NB4 (cell line): Measurements from ENCODE around the gene C20orf144.

Source experiments
- DNase-seq: peaks from one replicate; pipeline ENCODE4 v3.0.0; 2010; ENCODE audit warnings: low read depth
- H3K4me3 ChIP-seq: one replicate; pipeline ENCODE4 v1.5.1; 2011; ENCODE audit warnings: mild to moderate bottlenecking, low read depth, low read length, moderate library complexity
- MYC ChIP-seq: IDR thresholded peaks from 2 replicates; pipeline ENCODE4 v1.6.1; 2011; ENCODE audit warnings: low read depth, low read length
- POLR2A ChIP-seq: IDR thresholded peaks from 2 replicates; pipeline ENCODE4 v1.6.1; 2011; ENCODE audit warnings: mild to moderate bottlenecking; ENCODE audit not compliant: insufficient read length; ENCODE audit errors: extremely low read depth
- TF ChIP-seq, protein P1 (sequence below): IDR thresholded peaks from 2 replicates; pipeline ENCODE4 v1.6.1; 2011; ENCODE audit warnings: low read depth, low read length
- TF ChIP-seq, protein P2 (sequence below): IDR thresholded peaks from one replicate; pipeline ENCODE4 v1.5.1; 2012; ENCODE audit warnings: low read depth, low read length

Gene C20orf144

DNA sequence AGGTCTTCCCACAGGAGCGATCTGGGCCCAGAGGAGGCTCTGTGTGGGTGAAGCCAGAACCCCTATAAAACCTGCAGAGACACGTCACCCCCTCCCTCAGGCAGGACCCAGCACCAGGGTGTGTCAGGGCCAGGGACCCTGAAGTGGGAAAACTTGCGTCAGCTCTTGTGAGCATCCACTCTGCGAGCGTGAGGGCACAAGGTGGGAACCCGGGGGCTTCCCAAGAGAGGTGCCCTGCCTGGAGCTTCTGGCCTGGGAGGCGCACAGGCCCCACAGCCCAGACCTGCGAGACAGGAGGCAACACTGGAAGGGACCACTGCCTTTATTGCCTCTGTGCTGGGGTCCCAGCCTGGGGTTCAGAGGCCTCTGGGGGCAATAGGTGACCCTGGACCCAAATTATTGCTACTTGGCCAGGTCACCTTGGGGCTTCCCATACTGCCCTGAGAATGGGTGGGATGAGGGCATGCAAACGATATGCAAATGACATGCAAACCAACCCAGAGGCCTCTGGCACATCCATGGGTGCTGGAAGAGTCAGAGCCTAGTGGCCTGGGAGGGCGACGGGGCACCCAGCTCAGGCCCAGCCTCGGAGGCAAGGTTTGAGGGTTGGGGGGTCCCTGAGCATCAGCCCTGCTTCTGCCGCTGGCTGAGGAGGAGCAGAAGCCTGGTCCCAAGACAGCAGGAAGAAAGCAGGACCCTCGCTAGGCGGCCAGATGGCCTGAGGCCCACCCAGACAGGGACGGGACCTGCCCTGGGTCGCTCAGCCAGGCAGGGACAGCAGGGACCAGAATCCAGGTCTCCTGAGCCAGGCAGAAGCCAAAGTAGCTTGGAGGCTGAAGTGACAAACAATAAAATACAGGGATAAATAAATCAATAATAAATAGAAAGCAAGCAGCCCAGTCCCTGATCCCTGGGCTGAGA lies 5.1 kb upstream of the C20orf144 start:
- no peak for DNase-seq
- TF ChIP-seq POLR2A (no peak), MYC (no peak)
- TF ChIP-seq, protein P1, sequence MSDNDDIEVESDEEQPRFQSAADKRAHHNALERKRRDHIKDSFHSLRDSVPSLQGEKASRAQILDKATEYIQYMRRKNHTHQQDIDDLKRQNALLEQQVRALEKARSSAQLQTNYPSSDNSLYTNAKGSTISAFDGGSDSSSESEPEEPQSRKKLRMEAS, result no peak
- TF ChIP-seq, protein P2, sequence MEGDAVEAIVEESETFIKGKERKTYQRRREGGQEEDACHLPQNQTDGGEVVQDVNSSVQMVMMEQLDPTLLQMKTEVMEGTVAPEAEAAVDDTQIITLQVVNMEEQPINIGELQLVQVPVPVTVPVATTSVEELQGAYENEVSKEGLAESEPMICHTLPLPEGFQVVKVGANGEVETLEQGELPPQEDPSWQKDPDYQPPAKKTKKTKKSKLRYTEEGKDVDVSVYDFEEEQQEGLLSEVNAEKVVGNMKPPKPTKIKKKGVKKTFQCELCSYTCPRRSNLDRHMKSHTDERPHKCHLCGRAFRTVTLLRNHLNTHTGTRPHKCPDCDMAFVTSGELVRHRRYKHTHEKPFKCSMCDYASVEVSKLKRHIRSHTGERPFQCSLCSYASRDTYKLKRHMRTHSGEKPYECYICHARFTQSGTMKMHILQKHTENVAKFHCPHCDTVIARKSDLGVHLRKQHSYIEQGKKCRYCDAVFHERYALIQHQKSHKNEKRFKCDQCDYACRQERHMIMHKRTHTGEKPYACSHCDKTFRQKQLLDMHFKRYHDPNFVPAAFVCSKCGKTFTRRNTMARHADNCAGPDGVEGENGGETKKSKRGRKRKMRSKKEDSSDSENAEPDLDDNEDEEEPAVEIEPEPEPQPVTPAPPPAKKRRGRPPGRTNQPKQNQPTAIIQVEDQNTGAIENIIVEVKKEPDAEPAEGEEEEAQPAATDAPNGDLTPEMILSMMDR, result no peak
- no peak overlapping the region for H3K4me3 ChIP-seq

DNA sequence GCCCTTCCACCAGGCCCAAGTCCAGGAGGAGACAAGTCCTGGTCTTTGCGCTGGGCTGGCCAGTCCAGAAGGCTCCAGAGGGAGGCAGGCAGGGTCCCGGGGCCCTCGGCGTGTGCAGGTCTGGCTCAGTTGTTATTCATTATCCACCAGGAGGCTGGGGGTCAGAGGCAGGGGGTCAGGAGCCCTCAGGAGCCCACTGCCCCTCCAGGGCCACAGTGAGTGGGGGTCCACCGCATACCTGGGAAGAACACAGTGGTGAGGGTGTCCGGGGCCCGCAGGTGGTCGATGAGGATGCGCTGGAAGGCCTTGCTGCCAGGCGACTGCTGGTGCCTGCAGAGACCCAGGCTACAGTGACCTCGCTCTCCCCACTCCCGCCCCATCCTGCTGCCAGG lies 4.4 kb upstream of the C20orf144 start:
- TF ChIP-seq, protein P2, result no peak
- TF ChIP-seq, protein P1, result no peak
- no peak for TF ChIP-seq POLR2A
- TF ChIP-seq MYC, result no peak
- no peak for DNase-seq
- no peak overlapping the region for H3K4me3 ChIP-seq

DNA sequence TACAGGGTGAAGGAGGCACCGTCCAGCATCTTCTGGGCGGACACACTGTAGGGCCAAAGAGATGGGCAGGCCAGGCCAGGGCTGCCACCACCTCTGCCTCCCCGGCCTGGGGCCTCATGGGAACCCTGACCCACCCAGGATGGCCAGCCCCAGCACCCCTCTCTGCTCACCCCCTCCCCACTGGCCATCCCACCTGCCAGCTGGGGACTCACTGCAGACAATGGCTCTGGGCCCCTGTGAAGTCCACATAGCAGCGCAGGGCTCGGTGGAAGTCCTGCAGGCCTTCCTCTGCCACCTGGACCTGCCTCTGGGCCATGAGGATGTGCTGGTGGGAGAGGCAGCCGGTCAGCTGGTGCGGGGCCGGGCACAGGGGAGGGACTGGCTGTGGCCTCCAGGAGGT lies 3.6 kb upstream of the C20orf144 start:
- DNase-seq, result no peak
- H3K4me3 ChIP-seq, result no peak overlapping the region
- TF ChIP-seq, protein P1, result no peak
- TF ChIP-seq POLR2A, result no peak
- TF ChIP-seq, protein P2, result no peak
- TF ChIP-seq MYC, result no peak

DNA sequence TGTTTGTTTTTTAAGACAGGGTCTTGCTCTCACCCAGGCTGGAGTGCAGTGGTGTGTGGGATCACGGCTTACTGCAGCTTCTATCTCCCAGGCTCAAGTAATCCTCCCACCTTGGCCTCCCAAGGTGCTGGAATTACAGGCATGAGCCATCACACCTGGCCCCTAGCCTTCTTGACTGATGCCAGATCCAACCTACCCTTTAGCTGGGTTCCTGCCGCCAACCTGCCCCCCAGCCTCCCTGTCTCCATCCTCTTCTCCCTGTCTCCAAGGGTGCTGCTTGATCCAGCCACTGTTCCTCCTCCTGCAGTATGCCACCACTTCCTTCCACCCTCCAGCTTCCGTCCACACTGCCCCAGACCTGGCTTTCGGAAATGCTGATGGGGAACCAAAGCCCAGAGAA lies 3.2 kb upstream of the C20orf144 start:
- TF ChIP-seq POLR2A, result no peak
- TF ChIP-seq, protein P2, result no peak
- H3K4me3 ChIP-seq, result no peak overlapping the region
- DNase-seq, result no peak

DNA sequence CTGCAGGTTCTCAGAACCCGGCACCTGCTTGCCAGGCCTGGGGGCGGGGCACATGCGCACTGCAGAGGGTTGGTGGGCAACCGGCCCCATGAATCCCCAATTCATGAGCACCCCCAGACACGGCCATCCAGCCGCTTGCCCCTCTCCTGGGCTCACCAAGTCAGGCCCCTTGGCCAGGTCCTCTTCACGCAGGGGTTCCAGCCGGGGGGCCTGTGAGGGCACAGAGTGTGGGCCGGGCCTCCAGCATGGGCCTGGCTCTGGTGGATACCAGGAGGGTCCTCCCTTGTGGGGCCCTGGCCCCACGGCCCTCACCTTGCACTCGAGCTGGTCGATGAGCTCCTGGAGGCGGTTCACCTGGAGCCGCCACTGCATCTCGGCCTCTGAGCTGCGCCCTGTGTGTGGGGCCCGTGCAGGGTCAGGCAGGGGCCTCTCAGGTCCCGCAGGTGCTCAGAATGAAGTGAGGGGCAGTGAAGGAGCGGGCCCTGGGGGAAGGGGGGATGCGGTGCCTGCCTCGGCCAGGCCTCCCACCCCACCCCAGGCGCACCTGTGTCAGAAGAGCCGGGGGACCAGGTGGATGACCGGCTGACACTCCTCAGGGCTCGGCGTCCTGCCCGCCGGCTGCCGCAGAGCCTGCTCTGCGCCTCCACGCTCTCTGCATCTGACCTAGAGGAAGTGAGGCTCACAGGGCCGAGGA lies 2.6 kb upstream of the C20orf144 start:
- no peak for DNase-seq
- TF ChIP-seq, protein P1, result no peak
- TF ChIP-seq POLR2A (no peak), MYC (no peak)
- TF ChIP-seq, protein P2, result no peak
- no peak overlapping the region for H3K4me3 ChIP-seq
